Small intestine (tissue), 7 donors: ENCODE measurements around the gene KISS1. TPM values are rescaled to one million over a fixed set of nuclear protein-coding genes. Genes with fewer than 3 reads are reported as not detected.

Experiments
- DNase-seq, 2 donors: peaks; one replicate each; pipeline versions ENCODE4 v3.0.0 to v3.0.0-alpha.2; 2013
- FAIRE-seq: peaks from 2 replicates; lab custom pipeline; 2012; peaks lifted over from hg19 to GRCh38; lab: Jason Lieb, UNC
- H3K27ac ChIP-seq, 3 donors: one replicate each; pipeline ENCODE4 v1.5.1; 2013; ENCODE audit warnings: low read length in 2 of 3, mild to moderate bottlenecking in 2 of 3, control low read depth in 1 of 3, inconsistent platforms in 1 of 3, low read depth in 1 of 3, moderate library complexity in 1 of 3
- H3K27me3 ChIP-seq, 3 donors: one replicate each; pipeline ENCODE4 v1.6.1; 2013; ENCODE audit warnings: low read length in 3 of 3, inconsistent platforms in 1 of 3; ENCODE audit not compliant: control insufficient read depth in 3 of 3, insufficient read depth in 3 of 3
- H3K36me3 ChIP-seq, 3 donors: one replicate each; pipeline ENCODE4 v1.6.1; 2013; ENCODE audit warnings: low read length in 3 of 3, inconsistent platforms in 1 of 3, low read depth in 1 of 3, mild to moderate bottlenecking in 1 of 3, moderate library complexity in 1 of 3; ENCODE audit not compliant: control insufficient read depth in 3 of 3, insufficient read depth in 2 of 3
- H3K4me1 ChIP-seq, 3 donors: one replicate each; pipeline ENCODE4 v1.6.1; 2013; ENCODE audit warnings: low read length in 2 of 3, inconsistent platforms in 1 of 3, low read depth in 1 of 3, mild to moderate bottlenecking in 1 of 3, moderate library complexity in 1 of 3; ENCODE audit not compliant: control insufficient read depth in 3 of 3, insufficient read depth in 2 of 3
- H3K4me3 ChIP-seq, 3 donors: one replicate each; pipeline ENCODE4 v1.5.1; 2013; ENCODE audit warnings: low read length in 3 of 3, control low read depth in 1 of 3, inconsistent platforms in 1 of 3, low read depth in 1 of 3, mild to moderate bottlenecking in 1 of 3, moderate library complexity in 1 of 3
- H3K9me3 ChIP-seq, 2 donors: one replicate each; pipeline ENCODE4 v1.6.1; 2013; ENCODE audit warnings: low read depth in 1 of 2, low read length in 1 of 2; ENCODE audit not compliant: control insufficient read depth in 2 of 2, insufficient read depth in 1 of 2
- WGBS, 3 donors: extraction: QIAGEN DNeasy Blood & Tissue Kit; methylation state at CpG; one replicate each; pipeline ENCODE4 v1.1.7; 2013; 5-methylcytosine and 5-hydroxymethylcytosine counted together
- polyA plus RNA-seq, 4 donors: library from polyadenylated mRNA; stranded (reverse) in 3 of 4; unstranded in 1 of 4; fragments of 200-250 nt in 3 of 4; fragments of 120-200 nt in 1 of 4; gene quantifications; one replicate each; pipeline versions ENCODE4 v1.2.1 to v1.2.3, GENCODE V29; 2013
- donor health status: healthy with polysubstance abuse.
- donor health status: control.
- donor health status: control.
- donor health status: Bipolar disorder and iron deficiency.
- donor health status: healthy.

The KISS1 gene
- polyA plus RNA-seq, 4 donors = 4.0 to 22.7 (median 11.5) TPM

DNA sequence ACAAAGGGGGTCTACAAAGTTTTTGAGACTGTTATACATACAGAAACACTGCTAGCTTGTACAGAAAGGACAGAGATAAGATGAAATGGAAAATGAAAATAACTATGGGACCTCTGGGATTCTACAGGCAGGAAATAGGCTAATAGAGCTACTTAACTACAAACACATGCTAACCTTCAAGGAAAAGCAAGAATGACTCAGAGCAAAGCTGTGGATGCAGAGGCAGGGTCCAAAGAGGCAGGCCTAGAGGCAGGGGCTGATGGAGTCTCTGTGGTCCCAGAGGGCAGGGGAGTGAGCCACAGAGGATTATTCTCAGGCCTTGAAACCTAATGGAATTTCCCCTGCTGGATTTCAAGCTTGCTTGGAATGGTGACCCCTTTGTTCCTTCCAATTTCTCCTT lies 36.2 kb upstream of the KISS1 start:
- FAIRE-seq = no peak
- DNase-seq = no peak
- Histone ChIP-seq H3K4me1 (peaks cover 0 to 10% (median 2%) of the 10 kb centered on the region in 3 donors), H3K36me3 (peaks cover 5 to 51% (median 10%) of the 10 kb centered on the region in 3 donors), H3K4me3 (no peak overlapping the region), H3K9me3 (no peaks in the 10 kb centered on the region), H3K27me3 (no peaks in the 10 kb centered on the region), H3K27ac (no peak overlapping the region)

DNA sequence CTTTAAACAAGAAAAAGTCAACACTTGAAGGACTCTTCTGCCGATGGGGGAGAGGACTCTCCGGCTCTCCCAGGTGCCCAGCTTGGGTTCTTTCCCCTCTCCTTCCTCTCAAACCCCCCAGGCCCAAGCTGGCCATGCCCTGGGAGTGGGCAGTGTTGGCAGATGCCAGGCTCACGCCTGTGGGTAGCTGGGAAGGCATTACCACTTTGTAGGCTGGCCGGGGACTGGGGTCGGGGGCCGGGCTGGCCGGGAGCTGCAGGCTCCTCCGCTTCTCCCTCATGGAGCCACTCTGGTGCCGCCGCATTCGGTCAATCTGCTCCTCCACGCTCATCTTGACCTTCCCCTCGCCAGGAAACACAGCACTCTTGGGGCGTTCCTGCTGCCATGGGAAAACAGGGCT lies 33.9 kb upstream of the KISS1 start:
- Histone ChIP-seq H3K36me3 (peaks cover 5 to 58% (median 10%) of the 10 kb centered on the region in 3 donors), H3K27me3 (no peaks in the 10 kb centered on the region), H3K9me3 (no peaks in the 10 kb centered on the region), H3K4me3 (no peak overlapping the region), H3K4me1 (peaks cover 0 to 33% (median 2%) of the 10 kb centered on the region in 3 donors), H3K27ac (no peak overlapping the region)
- 91 to 98% (median 94%) methylated on average over 14 of the region's 14 CpGs for WGBS, 3 donors
- no peak for DNase-seq
- no peak for FAIRE-seq

DNA sequence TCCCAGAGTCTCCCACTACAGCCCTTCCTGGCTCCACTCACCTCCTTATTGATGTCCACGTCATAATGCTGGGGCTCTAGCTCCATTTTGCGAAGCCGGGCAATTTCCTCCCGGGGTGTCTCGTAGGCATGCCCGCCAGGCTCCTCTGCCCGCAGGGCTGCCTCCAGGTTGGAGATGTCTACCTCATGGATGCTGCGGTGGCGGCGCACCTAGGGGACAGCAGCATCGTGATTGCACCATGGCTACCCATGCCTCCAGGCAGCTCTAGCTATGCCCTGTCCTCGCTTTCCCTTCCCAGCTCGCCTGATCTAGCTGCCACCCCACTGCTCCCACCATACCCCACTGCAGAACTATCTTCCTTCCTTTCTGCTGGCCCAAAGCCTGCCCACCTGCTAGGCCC lies 32.6 kb upstream of the KISS1 start:
- FAIRE-seq = no peak
- H3K4me3 ChIP-seq = no peak overlapping the region
- H3K27me3 ChIP-seq = no peaks in the 10 kb centered on the region
- H3K4me1 ChIP-seq = peaks cover 0 to 33% (median 2%) of the 10 kb centered on the region in 3 donors
- WGBS, 3 donors = 94 to 98% (median 97%) methylated on average over 11 to 13 of the region's 13 CpGs
- DNase-seq = no peak
- H3K27ac ChIP-seq = peak overlapping the region in 2 of 3 donors; percentile 6 to 93
- no peaks in the 10 kb centered on the region for H3K9me3 ChIP-seq
- peaks cover 5 to 62% (median 10%) of the 10 kb centered on the region in 3 donors for H3K36me3 ChIP-seq

DNA sequence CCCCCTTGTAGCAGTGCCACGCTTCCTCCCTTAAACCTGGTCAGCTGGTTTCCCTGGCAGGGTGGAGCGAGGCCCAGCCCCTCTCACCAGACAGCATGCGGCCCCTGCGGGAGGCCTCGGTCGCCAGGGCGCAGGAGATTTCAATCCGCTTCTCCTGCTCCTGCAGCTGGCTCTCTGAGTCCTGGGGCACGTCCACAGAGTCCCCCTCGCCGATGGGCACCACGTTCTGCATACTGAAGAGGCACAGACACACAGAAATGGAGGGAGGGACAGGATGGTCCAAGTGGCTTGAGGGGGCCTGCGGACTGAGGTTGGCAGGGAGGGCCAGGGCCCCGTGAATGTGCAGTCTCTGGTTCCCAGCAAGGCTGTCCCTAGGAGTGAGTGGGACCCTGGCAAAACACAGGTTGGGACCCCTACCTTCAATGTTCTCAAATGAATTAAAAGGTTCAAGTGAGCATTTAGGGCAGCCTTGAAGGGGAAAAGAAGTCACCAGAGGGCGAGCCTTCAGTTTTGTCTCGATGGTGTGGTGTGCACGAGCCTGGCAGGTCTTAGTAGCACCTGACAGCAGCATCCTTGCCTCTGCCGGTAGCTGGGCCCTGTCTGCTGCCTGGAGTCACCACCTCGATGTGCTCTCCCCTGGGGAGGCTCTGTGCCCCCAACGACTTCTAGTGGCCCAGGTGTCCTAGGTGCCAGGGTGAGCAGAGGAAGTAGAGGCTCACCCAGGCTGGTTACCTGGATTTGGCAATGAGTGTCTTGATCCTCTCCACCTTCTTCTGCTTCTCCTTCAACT lies 31.9 kb upstream of the KISS1 start:
- Histone ChIP-seq H3K4me1 (peaks cover 0 to 33% (median 2%) of the 10 kb centered on the region in 3 donors), H3K27ac (peak overlapping the region in 2 of 3 donors; percentile 79 to 93), H3K4me3 (no peak overlapping the region), H3K9me3 (no peaks in the 10 kb centered on the region), H3K36me3 (peaks cover 7 to 64% (median 10%) of the 10 kb centered on the region in 3 donors), H3K27me3 (no peaks in the 10 kb centered on the region)
- no peak for DNase-seq
- WGBS, 3 donors = 78 to 83% (median 79%) methylated on average over 20 of the region's 20 CpGs
- no peak for FAIRE-seq

DNA sequence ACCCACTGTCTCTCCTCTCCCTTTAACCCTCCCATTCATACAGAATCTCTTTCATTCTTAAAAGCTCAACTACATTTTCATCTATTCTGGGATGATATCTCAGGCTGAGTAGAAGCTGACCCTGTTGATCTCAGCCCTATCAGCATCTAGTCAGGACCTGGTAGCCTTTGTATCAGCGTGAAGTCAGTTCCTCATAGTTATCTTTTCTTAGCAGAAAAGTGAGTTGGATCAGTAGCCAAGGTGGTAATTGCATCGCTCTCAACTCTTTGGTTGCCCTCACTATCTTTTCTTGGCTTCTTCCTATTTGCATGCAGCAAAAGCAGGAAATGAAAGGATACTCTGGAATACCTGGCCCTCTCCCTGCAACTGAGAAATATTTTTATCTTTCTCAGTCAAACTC lies 31.1 kb upstream of the KISS1 start:
- no peak overlapping the region for H3K4me3 ChIP-seq
- DNase-seq (peak in 1 of 2 donors; percentile 41), FAIRE-seq (no peak)
- H3K9me3 ChIP-seq = no peaks in the 10 kb centered on the region
- H3K4me1 ChIP-seq = peaks cover 0 to 33% (median 2%) of the 10 kb centered on the region in 3 donors
- WGBS, 3 donors = 27 to 72% (median 65%) methylated on average over 2 of the region's 2 CpGs
- H3K27ac ChIP-seq = peak overlapping the region; percentile 79 to 93 (median 87)
- no peaks in the 10 kb centered on the region for H3K27me3 ChIP-seq
- H3K36me3 ChIP-seq = peaks cover 10 to 65% (median 12%) of the 10 kb centered on the region in 3 donors

DNA sequence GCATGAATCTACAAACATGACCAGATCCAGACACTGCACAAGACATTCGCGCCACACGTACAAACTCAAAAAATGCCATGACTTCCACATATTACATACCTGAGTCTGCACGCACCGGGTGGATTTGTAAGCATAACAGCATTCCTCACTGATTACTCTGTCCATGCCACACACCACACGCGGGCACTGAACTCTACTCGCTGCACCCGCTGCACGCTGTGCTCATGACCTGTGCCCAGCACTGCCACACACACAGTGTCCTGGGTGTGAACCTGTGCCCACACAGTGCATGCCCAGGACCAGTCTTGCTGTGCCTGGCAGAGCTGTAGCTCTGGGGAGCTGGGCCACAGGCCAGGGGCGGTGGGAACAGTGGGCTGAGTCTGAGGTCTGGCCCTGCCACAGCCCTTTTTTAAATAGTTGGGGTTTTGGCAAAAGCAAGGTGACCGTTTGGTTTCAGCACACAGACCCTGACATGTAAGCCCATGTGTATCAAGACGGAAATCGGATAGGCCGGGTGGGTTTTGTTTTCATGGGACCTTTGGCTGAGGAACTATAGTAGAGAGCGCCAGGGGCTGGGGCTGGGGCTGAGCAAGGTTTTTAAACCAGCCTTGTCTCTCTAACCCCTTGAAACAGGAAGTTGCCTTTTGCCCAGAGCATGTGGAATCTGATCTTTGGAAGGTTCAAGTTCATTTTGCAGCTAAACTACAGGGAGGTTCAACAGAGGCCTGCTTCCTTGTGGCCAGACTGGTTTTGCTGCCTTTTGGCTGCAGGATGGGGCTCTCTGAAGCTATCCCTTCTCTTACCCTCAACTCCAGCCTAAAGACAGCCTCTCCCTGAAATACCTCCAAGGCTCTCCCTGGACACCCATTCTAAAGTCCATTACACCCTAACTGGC lies 29.8 kb upstream of the KISS1 start:
- Histone ChIP-seq H3K27ac (peak overlapping the region; percentile 79 to 93 (median 87)), H3K27me3 (no peaks in the 10 kb centered on the region), H3K36me3 (peaks cover 10 to 74% (median 19%) of the 10 kb centered on the region in 3 donors), H3K9me3 (no peaks in the 10 kb centered on the region), H3K4me1 (peaks cover 0 to 33% (median 2%) of the 10 kb centered on the region in 3 donors), H3K4me3 (no peak overlapping the region)
- no peak for FAIRE-seq
- 21 to 62% (median 38%) methylated on average over 16 of the region's 16 CpGs for WGBS, 3 donors
- peak; percentile 79 to 96 for DNase-seq

DNA sequence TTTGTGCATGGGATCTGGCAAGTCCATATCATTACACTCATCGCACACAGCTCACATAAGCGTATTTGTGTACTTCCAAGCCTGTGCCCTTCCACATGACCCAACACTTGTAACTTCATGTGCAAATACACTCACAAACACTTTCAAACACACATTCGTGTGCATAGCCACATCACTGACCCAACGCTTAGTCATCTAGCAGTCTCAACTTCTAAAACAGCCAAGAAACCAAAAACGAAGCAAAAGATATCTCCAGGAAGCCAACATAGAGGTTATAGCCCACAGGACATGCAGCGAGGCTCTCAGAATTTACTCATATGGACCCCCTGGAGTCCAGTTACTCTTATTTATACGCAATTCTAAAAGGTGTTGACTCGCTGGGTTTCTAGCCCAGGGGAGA lies 28.4 kb upstream of the KISS1 start:
- H3K4me1 ChIP-seq = peaks cover 0 to 33% (median 2%) of the 10 kb centered on the region in 3 donors
- H3K36me3 ChIP-seq = peaks cover 10 to 75% (median 20%) of the 10 kb centered on the region in 3 donors
- no peaks in the 10 kb centered on the region for H3K9me3 ChIP-seq
- FAIRE-seq (no peak), DNase-seq (no peak)
- no peaks in the 10 kb centered on the region for H3K27me3 ChIP-seq
- H3K27ac ChIP-seq = no peak overlapping the region
- 79 to 88% (median 87%) methylated on average over 8 of the region's 8 CpGs for WGBS, 3 donors
- no peak overlapping the region for H3K4me3 ChIP-seq

DNA sequence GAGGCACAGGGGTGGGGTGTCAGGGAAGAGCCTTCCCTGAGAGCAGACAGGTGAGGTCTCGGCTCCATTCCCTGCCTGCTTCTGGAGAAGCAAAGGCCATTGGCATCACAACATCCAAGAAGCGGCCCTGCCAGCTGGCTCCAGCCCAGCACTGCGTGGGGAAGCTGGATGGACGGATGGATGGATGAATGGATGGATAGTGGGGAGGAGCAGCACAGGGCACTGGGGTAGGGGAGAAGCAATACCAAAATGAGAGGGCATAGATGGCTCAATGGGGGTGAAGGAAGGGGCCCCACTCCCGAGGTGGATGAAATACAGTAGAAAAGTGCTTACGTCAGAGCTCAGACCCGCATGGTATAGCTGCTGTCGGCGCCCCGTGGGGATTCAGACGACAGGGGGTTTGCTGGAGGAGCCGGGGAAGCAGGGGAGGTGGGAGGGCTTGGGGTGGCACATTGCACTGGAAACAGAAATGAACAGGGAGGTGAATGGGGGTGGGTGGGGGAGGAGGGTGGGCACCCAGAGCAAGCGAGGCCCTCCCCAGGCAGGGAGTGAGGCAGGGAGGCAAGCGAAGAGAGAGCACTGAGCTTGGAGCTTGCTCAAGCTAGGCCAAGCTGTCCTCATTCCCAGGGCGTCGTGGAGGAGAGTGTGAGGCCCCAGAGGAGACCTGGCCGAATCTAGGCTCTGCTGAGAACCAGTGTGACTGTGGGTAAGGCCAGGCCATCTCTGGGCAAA lies 27.0 kb upstream of the KISS1 start:
- DNase-seq (no peak), FAIRE-seq (no peak)
- Histone ChIP-seq H3K9me3 (no peaks in the 10 kb centered on the region), H3K36me3 (peaks cover 4 to 70% (median 15%) of the 10 kb centered on the region in 3 donors), H3K27me3 (no peaks in the 10 kb centered on the region), H3K27ac (no peak overlapping the region), H3K4me3 (no peak overlapping the region), H3K4me1 (peaks cover 0 to 30% (median 2%) of the 10 kb centered on the region in 3 donors)
- WGBS, 3 donors = 85 to 86% (median 86%) methylated on average over 17 of the region's 17 CpGs
